ENCODE data around the gene PCSK9. TPM values are rescaled to one million over a fixed set of nuclear protein-coding genes. Genes with fewer than 3 reads are reported as not detected.
"Not testable (repeated sequence)": the region's sequence is repeated elsewhere in the genome, so short reads cannot be mapped to it uniquely, and the experiment has no call there.

PCSK9 gene
- total RNA-seq, 1 donor from 2014 or later, result 23.7 TPM

GRCh38 chr1:55088413-55088812, 49.1 kb downstream of the PCSK9 start:
- H3K36me3 Mint-ChIP-seq (ENCODE audit: low read depth), result peaks cover 18% of the 10 kb centered on the region
- H3K9me3 Mint-ChIP-seq, result no peaks in the 10 kb centered on the region
- no peak for DNase-seq (ENCODE audit: low read depth, low spot score)
- H3K27ac Mint-ChIP-seq (ENCODE audit: unreplicated experiment), result no peak overlapping the region
- no peak overlapping the region for H3K4me3 Mint-ChIP-seq
- H3K4me1 Mint-ChIP-seq, result no peaks in the 10 kb centered on the region
- no peaks in the 10 kb centered on the region for H3K27me3 Mint-ChIP-seq (ENCODE audit: low read depth)
- TF ChIP-seq, protein P1, sequence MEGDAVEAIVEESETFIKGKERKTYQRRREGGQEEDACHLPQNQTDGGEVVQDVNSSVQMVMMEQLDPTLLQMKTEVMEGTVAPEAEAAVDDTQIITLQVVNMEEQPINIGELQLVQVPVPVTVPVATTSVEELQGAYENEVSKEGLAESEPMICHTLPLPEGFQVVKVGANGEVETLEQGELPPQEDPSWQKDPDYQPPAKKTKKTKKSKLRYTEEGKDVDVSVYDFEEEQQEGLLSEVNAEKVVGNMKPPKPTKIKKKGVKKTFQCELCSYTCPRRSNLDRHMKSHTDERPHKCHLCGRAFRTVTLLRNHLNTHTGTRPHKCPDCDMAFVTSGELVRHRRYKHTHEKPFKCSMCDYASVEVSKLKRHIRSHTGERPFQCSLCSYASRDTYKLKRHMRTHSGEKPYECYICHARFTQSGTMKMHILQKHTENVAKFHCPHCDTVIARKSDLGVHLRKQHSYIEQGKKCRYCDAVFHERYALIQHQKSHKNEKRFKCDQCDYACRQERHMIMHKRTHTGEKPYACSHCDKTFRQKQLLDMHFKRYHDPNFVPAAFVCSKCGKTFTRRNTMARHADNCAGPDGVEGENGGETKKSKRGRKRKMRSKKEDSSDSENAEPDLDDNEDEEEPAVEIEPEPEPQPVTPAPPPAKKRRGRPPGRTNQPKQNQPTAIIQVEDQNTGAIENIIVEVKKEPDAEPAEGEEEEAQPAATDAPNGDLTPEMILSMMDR (conservative IDR thresholded peaks at IDR 0.05), result no peak

- H3K9me3 Mint-ChIP-seq, result no peaks in the 10 kb centered on the region
- peaks cover 24% of the 10 kb centered on the region for H3K36me3 Mint-ChIP-seq (ENCODE audit: low read depth)
- no peaks in the 10 kb centered on the region for H3K4me1 Mint-ChIP-seq
- TF ChIP-seq, protein P1 (conservative IDR thresholded peaks at IDR 0.05), result no peak
- H3K27me3 Mint-ChIP-seq (ENCODE audit: low read depth), result no peaks in the 10 kb centered on the region
- peak overlapping the region; percentile 13 for H3K27ac Mint-ChIP-seq (ENCODE audit: unreplicated experiment)
- H3K4me3 Mint-ChIP-seq, result no peak overlapping the region
- no peak for DNase-seq (ENCODE audit: low read depth, low spot score)
Observed at GRCh38 chr1:55089683-55090082, 50.3 kb downstream of the PCSK9 start.

GRCh38 chr1:55092475-55092874, 53.1 kb downstream of the PCSK9 start:
- no peak overlapping the region for H3K4me3 Mint-ChIP-seq
- H3K36me3 Mint-ChIP-seq (ENCODE audit: low read depth), result peaks cover 38% of the 10 kb centered on the region
- H3K27me3 Mint-ChIP-seq (ENCODE audit: low read depth), result no peaks in the 10 kb centered on the region

GRCh38 chr1:55095095-55095494, 55.7 kb downstream of the PCSK9 start:
- DNase-seq (ENCODE audit: low read depth, low spot score), result no peak
- peak overlapping the region; percentile 46 for H3K27ac Mint-ChIP-seq (ENCODE audit: unreplicated experiment)
- TF ChIP-seq, protein P1 (conservative IDR thresholded peaks at IDR 0.05), result no peak
- no peaks in the 10 kb centered on the region for H3K4me1 Mint-ChIP-seq
- no peaks in the 10 kb centered on the region for H3K9me3 Mint-ChIP-seq
- H3K36me3 Mint-ChIP-seq (ENCODE audit: low read depth), result peaks cover 37% of the 10 kb centered on the region
- no peaks in the 10 kb centered on the region for H3K27me3 Mint-ChIP-seq (ENCODE audit: low read depth)
- H3K4me3 Mint-ChIP-seq, result no peak overlapping the region

More at GRCh38 chr1:55092475-55092874, 53.1 kb downstream of the PCSK9 start:
- TF ChIP-seq, protein P1 (conservative IDR thresholded peaks at IDR 0.05), result no peak
- no peak overlapping the region for H3K27ac Mint-ChIP-seq (ENCODE audit: unreplicated experiment)
- DNase-seq (ENCODE audit: low read depth, low spot score), result no peak
- H3K4me1 Mint-ChIP-seq, result no peaks in the 10 kb centered on the region
- H3K9me3 Mint-ChIP-seq, result no peaks in the 10 kb centered on the region

- Mint-ChIP-seq H3K27ac (ENCODE audit: unreplicated experiment) (no peak overlapping the region), H3K4me1 (no peaks in the 10 kb centered on the region), H3K9me3 (no peaks in the 10 kb centered on the region), H3K4me3 (no peak overlapping the region), H3K36me3 (ENCODE audit: low read depth) (peaks cover 15% of the 10 kb centered on the region), H3K27me3 (ENCODE audit: low read depth) (no peaks in the 10 kb centered on the region)
- DNase-seq (ENCODE audit: low read depth, low spot score), result no peak
- TF ChIP-seq, protein P1 (conservative IDR thresholded peaks at IDR 0.05), result no peak
Observed at GRCh38 chr1:55103891-55104290, 64.5 kb downstream of the PCSK9 start.

DNA sequence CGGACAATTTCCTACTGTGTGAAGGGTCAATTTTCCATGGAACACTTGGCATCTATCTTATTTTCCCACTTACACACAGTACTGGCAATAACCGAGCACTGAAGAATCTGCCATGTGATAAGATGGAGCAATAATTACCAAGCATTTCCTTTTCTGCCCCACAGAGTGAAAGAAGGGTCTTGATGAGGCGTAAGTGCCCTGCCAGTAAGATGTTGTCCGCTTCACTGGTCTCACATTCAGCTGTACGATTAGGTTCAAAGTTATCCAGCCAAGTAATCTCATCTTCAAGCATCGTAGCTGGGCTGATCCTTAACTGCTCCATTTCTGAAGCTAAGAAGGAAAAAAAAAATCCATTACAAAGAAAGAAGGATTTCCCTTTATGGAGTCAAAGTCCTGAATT, 67.8 kb downstream of the PCSK9 start:
- no peaks in the 10 kb centered on the region for H3K9me3 Mint-ChIP-seq
- peaks cover 19% of the 10 kb centered on the region for H3K36me3 Mint-ChIP-seq (ENCODE audit: low read depth)
- H3K4me1 Mint-ChIP-seq, result no peaks in the 10 kb centered on the region
- H3K27me3 Mint-ChIP-seq (ENCODE audit: low read depth), result no peaks in the 10 kb centered on the region
- TF ChIP-seq, protein P1 (conservative IDR thresholded peaks at IDR 0.05), result no peak
- no peak overlapping the region for H3K4me3 Mint-ChIP-seq
- H3K27ac Mint-ChIP-seq (ENCODE audit: unreplicated experiment), result no peak overlapping the region
- DNase-seq (ENCODE audit: low read depth, low spot score), result no peak

GRCh38 chr1:55109005-55109404, 69.7 kb downstream of the PCSK9 start:
- not testable (repeated sequence) for H3K4me3 Mint-ChIP-seq

More at GRCh38 chr1:55109005-55109404, 69.7 kb downstream of the PCSK9 start:
- not testable (repeated sequence) for DNase-seq (ENCODE audit: low read depth, low spot score); H3K4me1 Mint-ChIP-seq; H3K27me3 Mint-ChIP-seq (ENCODE audit: low read depth); H3K27ac Mint-ChIP-seq (ENCODE audit: unreplicated experiment)
- Mint-ChIP-seq H3K36me3 (ENCODE audit: low read depth) (peaks cover 34% of the 10 kb centered on the region), H3K9me3 (peaks cover 10% of the 10 kb centered on the region)
